Endothelial cell of umbilical vein (primary cell): Measurements from ENCODE around the gene MACF1. TPM values are rescaled to one million over a fixed set of nuclear protein-coding genes. Genes with fewer than 3 reads are reported as not detected.

Source experiments
- BruUV-seq: library from RNA; stranded (reverse); fragments of 400-500 nt; replicated peaks from 2 replicates; lab custom pipeline; 2021; lab: Mats Ljungman, UMichigan
- CTCF ChIA-PET: fragments of 300-600, 350-600 bp; sonication (Branson Sonifier 250); formaldehyde crosslinking; loops from one replicate; lab custom pipeline; 2021; ENCODE audit warnings: antibody characterized with exemption, inconsistent platforms; lab: Charles Lee
- POLR2A ChIA-PET: fragments of 300-600, 350-600 bp; sonication (Branson Sonifier 250); formaldehyde crosslinking; loops from one replicate; lab custom pipeline; 2021; ENCODE audit warnings: antibody characterized with exemption, inconsistent platforms; lab: Charles Lee
- DNase-seq: peaks from one replicate; pipeline ENCODE4 v3.0.0-alpha.2; 2011; ENCODE audit warnings: low read depth, low spot score
- FAIRE-seq: peaks from 2 replicates; lab custom pipeline; 2011; peaks lifted over from hg19 to GRCh38; lab: Jason Lieb, UNC
- H2AFZ ChIP-seq: 2 replicates; pipeline ENCODE4 v1.6.0; 2012; ENCODE audit warnings: low read depth, low read length, control low read depth, inconsistent platforms
- H3K27ac ChIP-seq: 2 replicates; pipeline ENCODE4 v1.5.1; 2011; ENCODE audit warnings: low read depth, mild to moderate bottlenecking, control low read depth, low read length, moderate library complexity; ENCODE audit not compliant: insufficient read depth
- H3K27me3 ChIP-seq, 2 experiments: 2 replicates each; pipeline versions ENCODE4 v1.6.0 to v1.6.1; 2011; ENCODE audit warnings: low read length in 2 of 2, mixed read lengths in 1 of 2; ENCODE audit not compliant: control insufficient read depth in 2 of 2, insufficient read depth in 2 of 2
- H3K36me3 ChIP-seq, 2 experiments: 2 replicates in 1 of 2; 3 replicates in 1 of 2; pipeline ENCODE4 v1.5.1; 2011; ENCODE audit warnings: low read length in 2 of 2, mild to moderate bottlenecking in 1 of 2, moderate library complexity in 1 of 2; ENCODE audit not compliant: control insufficient read depth in 2 of 2, insufficient read depth in 2 of 2; ENCODE audit errors: extremely low read depth in 1 of 2
- H3K4me1 ChIP-seq: 3 replicates; pipeline ENCODE4 v1.5.1; 2011; ENCODE audit warnings: mild to moderate bottlenecking, low read length; ENCODE audit not compliant: control insufficient read depth, insufficient read depth; ENCODE audit errors: extremely low read depth
- H3K4me2 ChIP-seq: 2 replicates; pipeline ENCODE4 v1.6.1; 2011; ENCODE audit warnings: low read length, control low read depth, mixed read lengths; ENCODE audit not compliant: insufficient read depth
- H3K4me3 ChIP-seq, 3 experiments: fragments of 200-600 bp in 1 of 3; sonication (generic), shearing (Covaris generic) in 1 of 3; replicated peaks in 1 of 3; 2 replicates each; pipeline ENCODE4 v1.5.1; 2011 to 2016; ENCODE audit warnings: control low read depth in 3 of 3, low read length in 3 of 3, mild to moderate bottlenecking in 2 of 3, inconsistent platforms in 1 of 3, low read depth in 1 of 3, moderate library complexity in 1 of 3; ENCODE audit not compliant: insufficient read depth in 1 of 3
- H3K79me2 ChIP-seq: 2 replicates; pipeline ENCODE4 v1.6.0; 2012; ENCODE audit warnings: low read length, inconsistent platforms; ENCODE audit not compliant: control insufficient read depth, insufficient read depth
- H3K9ac ChIP-seq: replicated peaks from 2 replicates; pipeline ENCODE3; 2011; ENCODE audit warnings: low read length, control low read depth; ENCODE audit not compliant: insufficient read depth; ENCODE audit errors: extremely low read depth
- H3K9me1 ChIP-seq: replicated peaks from 3 replicates; pipeline ENCODE4 v1.6.0; 2011; ENCODE audit warnings: mild to moderate bottlenecking, low read length; ENCODE audit not compliant: control insufficient read depth, insufficient read depth; ENCODE audit errors: extremely low read depth
- H3K9me3 ChIP-seq: replicated peaks from 2 replicates; pipeline ENCODE4 v1.5.1; 2012; ENCODE audit warnings: low read length, inconsistent platforms; ENCODE audit not compliant: control insufficient read depth, insufficient read depth
- H4K20me1 ChIP-seq: replicated peaks from 2 replicates; pipeline ENCODE3; 2011; ENCODE audit warnings: mild to moderate bottlenecking, low read length; ENCODE audit not compliant: control insufficient read depth, insufficient read depth; ENCODE audit errors: extremely low read depth
- EZH2 ChIP-seq: IDR thresholded peaks from 2 replicates; pipeline ENCODE4 v1.6.1; 2012; ENCODE audit warnings: borderline replicate concordance, low read depth, mild to moderate bottlenecking, moderate library complexity, low read length, inconsistent platforms; ENCODE audit not compliant: severe bottlenecking
- FOS ChIP-seq: IDR thresholded peaks from 2 replicates; pipeline ENCODE4 v1.6.1; 2011; ENCODE audit warnings: mild to moderate bottlenecking, low read length, moderate library complexity, borderline replicate concordance; ENCODE audit not compliant: insufficient read depth
- GATA2 ChIP-seq: IDR thresholded peaks from 2 replicates; pipeline ENCODE4 v1.7.0; 2011; ENCODE audit warnings: low read depth, mild to moderate bottlenecking, moderate library complexity, mixed read lengths, low read length; ENCODE audit not compliant: insufficient read length, insufficient read depth
- JUN ChIP-seq: IDR thresholded peaks from 2 replicates; pipeline ENCODE4 v1.6.1; 2011; ENCODE audit warnings: borderline replicate concordance, low read depth; ENCODE audit not compliant: insufficient read length, insufficient read depth
- MAX ChIP-seq: IDR thresholded peaks from 2 replicates; pipeline ENCODE4 v1.6.1; 2011; ENCODE audit not compliant: insufficient read depth, insufficient read length
- MYC ChIP-seq: IDR thresholded peaks from one replicate; pipeline ENCODE4 v1.6.1; 2011; ENCODE audit warnings: mild to moderate bottlenecking, low read depth, low read length
- POLR2A ChIP-seq: IDR thresholded peaks from 2 replicates; pipeline ENCODE4 v1.6.1; 2012; ENCODE audit warnings: low read depth, mild to moderate bottlenecking, control low read depth, low read length
- POLR2AphosphoS5 ChIP-seq: IDR thresholded peaks from 2 replicates; pipeline ENCODE4 v1.6.1; 2012; ENCODE audit warnings: low read depth, mild to moderate bottlenecking, control low read depth, low read length, moderate library complexity; ENCODE audit not compliant: insufficient read depth
- dilution Hi-C: fragments of 300-500 bp; cut with MboI; formaldehyde crosslinking; loops from one replicate; pipeline ENCODE4 v1.15.0; 2019; ENCODE audit warnings: low sequenced_read_pairs; ENCODE audit not compliant: extremely low pct_ligation_motif_present
- intact Hi-C: fragments of 100-400 bp; cut with micrococcal nuclease; formaldehyde crosslinking; loops from one replicate; pipeline ENCODE4 v1.10.0; 2022
- polyA plus RNA-seq, 4 experiments: library from polyadenylated mRNA; depleted of rRNA in 3 of 4; stranded (reverse) in 3 of 4; unstranded in 1 of 4; fragments of >200 nt; gene quantifications; 2 replicates each; pipeline versions ENCODE4 v1.2.1 to v1.2.3, GENCODE V29; 2011 to 2012; ENCODE audit warnings: missing spikeins in 1 of 4
- total RNA-seq: library from RNA; stranded (reverse); gene quantifications from 2 replicates; pipeline ENCODE4 v1.2.3, GENCODE V29; 2021

The MACF1 gene
- total and polyA plus RNA-seq, 2 donors (not counting 3 experiments of a cell fraction or from before 2014, with no cell fraction given): 122 to 587 TPM

- Histone ChIP-seq H3K27me3 (no peaks in the 10 kb centered on the region), H3K27ac (peak overlapping the region; percentile 99), H3K36me3 (peaks cover 4 to 5% of the 10 kb centered on the region in 2 experiments), H3K4me2 (peak overlapping the region; percentile 96), H3K4me3 (peak overlapping the region in 1 of 3 experiments; percentile 57), H2AFZ (no peak overlapping the region), H3K9me3 (no peaks in the 10 kb centered on the region), H3K4me1 (peaks cover 78% of the 10 kb centered on the region), H4K20me1 (no peaks in the 10 kb centered on the region), H3K79me2 (peaks cover 68% of the 10 kb centered on the region), H3K9me1 (no peaks in the 10 kb centered on the region), H3K9ac (peak overlapping the region; percentile 89)
- dilution Hi-C loops (no loop called here), intact Hi-C loops (loop anchor here (1.0 kb wide), 1 partner anchor 17 kb away; no protein-coding TSS in a partner anchor)
- TF ChIP-seq FOS (peak; percentile 91), POLR2A (peak; percentile 36), EZH2 (no peak), POLR2AphosphoS5 (peak; percentile 71), JUN (peak; percentile 84), MAX (no peak), MYC (no peak), GATA2 (no peak)
- BruUV-seq: TSS peak; percentile 87
- ChIA-PET CTCF (interaction anchor here (0.9 to 13.2 kb wide), 6 partner anchors 14 to 293 kb away, joined by 3 to 273 read pairs (median 4); no protein-coding TSS in a partner anchor), POLR2A (interaction anchor here (0.7 to 2.7 kb wide), 5 partner anchors 10 to 262 kb away, joined by 3 to 18 read pairs (median 4); no protein-coding TSS in a partner anchor)
- DNase-seq (peak; percentile 93), FAIRE-seq (peak; percentile 89)
Observed at GRCh38 chr1:39391691-39392679, 187.5 kb downstream of the MACF1 start.
